A549 treated with CORT108297 at 1 μM for 4 hours (cell line): ENCODE data around the gene MMP13. TPM values are rescaled to one million over a fixed set of nuclear protein-coding genes. Genes with fewer than 3 reads are reported as not detected.

ENCODE experiments used
- total RNA-seq: library from RNA; stranded (reverse); fragments of 200-300 nt; extraction: Qiagen RNA extraction; gene quantifications from 5 replicates; pipeline ENCODE4 v1.2.3, GENCODE V29; 2022

The MMP13 gene
- 0.05 TPM in 2 of 5 replicates, not detected in the others for total RNA-seq

GRCh38 chr11:102955624-102956023 lies at the start of gene MMP13:
TSS of gene MMP13 (minus strand) at chr11:102955732. CDS start at chr11:102955705, 27 bp downstream.

Other genes starting within 250 kb of the MMP13 start
- gene MMP27, start 250.0 kb downstream of the MMP13 start, total RNA-seq = not detected in 5 replicates
- gene MMP8, start 230.8 kb downstream of the MMP13 start, total RNA-seq = not detected in 5 replicates
- gene MMP10, start 175.1 kb downstream of the MMP13 start, total RNA-seq = 0.59 to 1.3 TPM (median 0.88 TPM) in 5 replicates
- 0.47 to 1.2 TPM (median 0.86 TPM) in 5 replicates for gene MMP1, start 157.6 kb downstream of the MMP13 start, total RNA-seq
- gene MMP3, start 112.1 kb downstream of the MMP13 start, total RNA-seq = 0.03 to 0.41 TPM (median 0.39 TPM) in 3 of 5 replicates, not detected in the others
- gene MMP12, start 80.8 kb downstream of the MMP13 start, total RNA-seq = 0.05 to 0.07 TPM (median 0.06 TPM) in 3 of 5 replicates, not detected in the others
- gene DCUN1D5, start 136.4 kb upstream of the MMP13 start, total RNA-seq = 61.8 to 70.2 TPM (median 66.7 TPM) in 5 replicates
- 5.4 to 7.0 TPM (median 6.5 TPM) in 5 replicates for gene DYNC2H1, start 153.7 kb upstream of the MMP13 start, total RNA-seq